AG04449 (cell line): ENCODE results near the gene HEY2.
"Not testable (repeated sequence)": the region's sequence is repeated elsewhere in the genome, so short reads cannot be mapped to it uniquely, and the experiment has no call there.

Experiments used
- CTCF ChIA-PET: fragments of 350-600 bp; formaldehyde crosslinking; extraction: SDS; loops from one replicate; lab custom pipeline; 2021; ENCODE audit warnings: antibody characterized with exemption; lab: Yijun Ruan, JAX
- POLR2A ChIA-PET: fragments of 400-600, 350-600 bp; formaldehyde crosslinking; extraction: SDS; loops from one replicate; lab custom pipeline; 2020; ENCODE audit warnings: antibody characterized with exemption, inconsistent platforms; lab: Yijun Ruan, JAX
- DNase-seq: peaks from one replicate; pipeline ENCODE4 v3.0.0-alpha.2; 2010; ENCODE audit warnings: low read depth, low spot score
- H3K4me3 ChIP-seq: 2 replicates; pipeline ENCODE4 v1.5.1; 2011; ENCODE audit warnings: low read depth, mild to moderate bottlenecking, control low read depth, low read length
- TF ChIP-seq, protein P1 (sequence below): IDR thresholded peaks from one replicate; pipeline ENCODE4 v1.5.1; 2011; ENCODE audit warnings: mild to moderate bottlenecking, moderate library complexity, low read length, control low read depth, inconsistent platforms; ENCODE audit not compliant: insufficient read depth; ENCODE audit errors: missing control alignments

HEY2 gene

DNA sequence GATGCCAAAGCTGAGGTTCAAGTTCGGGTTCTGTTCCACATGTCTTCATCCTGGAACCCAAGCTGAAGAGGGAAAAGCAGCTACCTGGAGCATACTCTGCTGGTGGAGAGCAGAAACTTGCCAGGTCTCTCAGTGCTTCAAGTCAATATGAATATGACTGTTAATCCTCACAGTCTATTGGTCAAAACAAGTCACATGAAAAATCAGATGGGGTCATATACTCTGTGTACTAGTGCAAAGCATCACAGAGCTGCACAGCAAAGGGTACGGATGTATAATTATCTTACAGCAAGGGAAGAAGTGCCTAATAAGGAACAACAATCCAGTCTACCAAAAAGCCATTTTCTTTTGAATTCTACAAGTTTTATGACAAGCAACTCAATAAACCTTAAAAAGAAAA, 53.0 kb downstream of the HEY2 start:
- DNase-seq, result no peak
- TF ChIP-seq, protein P1, sequence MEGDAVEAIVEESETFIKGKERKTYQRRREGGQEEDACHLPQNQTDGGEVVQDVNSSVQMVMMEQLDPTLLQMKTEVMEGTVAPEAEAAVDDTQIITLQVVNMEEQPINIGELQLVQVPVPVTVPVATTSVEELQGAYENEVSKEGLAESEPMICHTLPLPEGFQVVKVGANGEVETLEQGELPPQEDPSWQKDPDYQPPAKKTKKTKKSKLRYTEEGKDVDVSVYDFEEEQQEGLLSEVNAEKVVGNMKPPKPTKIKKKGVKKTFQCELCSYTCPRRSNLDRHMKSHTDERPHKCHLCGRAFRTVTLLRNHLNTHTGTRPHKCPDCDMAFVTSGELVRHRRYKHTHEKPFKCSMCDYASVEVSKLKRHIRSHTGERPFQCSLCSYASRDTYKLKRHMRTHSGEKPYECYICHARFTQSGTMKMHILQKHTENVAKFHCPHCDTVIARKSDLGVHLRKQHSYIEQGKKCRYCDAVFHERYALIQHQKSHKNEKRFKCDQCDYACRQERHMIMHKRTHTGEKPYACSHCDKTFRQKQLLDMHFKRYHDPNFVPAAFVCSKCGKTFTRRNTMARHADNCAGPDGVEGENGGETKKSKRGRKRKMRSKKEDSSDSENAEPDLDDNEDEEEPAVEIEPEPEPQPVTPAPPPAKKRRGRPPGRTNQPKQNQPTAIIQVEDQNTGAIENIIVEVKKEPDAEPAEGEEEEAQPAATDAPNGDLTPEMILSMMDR, result no peak
- CTCF ChIA-PET, result interaction anchor here (1.2 to 1.8 kb wide), 4 partner anchors 11 to 172 kb away, joined by 3 to 7 read pairs (median 6); partner anchors contain the start of gene NCOA7
- no peak overlapping the region for H3K4me3 ChIP-seq
- POLR2A ChIA-PET, result no interaction called here

GRCh38 chr6:125802943-125803377, 53.5 kb downstream of the HEY2 start:
- DNase-seq, result no peak
- ChIA-PET POLR2A (no interaction called here), CTCF (interaction anchor here (1.2 to 1.8 kb wide), 3 partner anchors 13 to 171 kb away, joined by 3 to 7 read pairs (median 6); partner anchors contain the start of gene NCOA7)
- TF ChIP-seq, protein P1, result no peak
- H3K4me3 ChIP-seq, result no peak overlapping the region

- H3K4me3 ChIP-seq, result no peak overlapping the region
- CTCF ChIA-PET, result interaction anchor here (1.3 to 1.6 kb wide), 4 partner anchors 14 to 152 kb away, joined by 3 to 7 read pairs (median 5); partner anchors contain the start of genes HINT3 and NCOA7
Measured at GRCh38 chr6:125804264-125804663, 54.8 kb downstream of the HEY2 start.

GRCh38 chr6:125804866-125805425, 55.5 kb downstream of the HEY2 start:
- POLR2A ChIA-PET, H3K4me3 ChIP-seq, DNase-seq: not testable (repeated sequence)
- CTCF ChIA-PET, result interaction anchor here (1.3 to 1.6 kb wide), 4 partner anchors 15 to 151 kb away, joined by 3 to 7 read pairs (median 5); partner anchors contain the start of genes HINT3 and NCOA7

More at GRCh38 chr6:125804264-125804663, 54.8 kb downstream of the HEY2 start:
- DNase-seq, result no peak
- TF ChIP-seq, protein P1, result no peak
- POLR2A ChIA-PET, result no interaction called here

- H3K4me3 ChIP-seq, result no peak overlapping the region
- ChIA-PET CTCF (interaction anchor here (1.7 to 2.5 kb wide), 2 partner anchors 16 to 167 kb away, joined by 5 to 11 read pairs; partner anchors contain the start of gene NCOA7), POLR2A (no interaction called here)
- no peak for DNase-seq
- TF ChIP-seq, protein P1, result no peak
Measured at GRCh38 chr6:125806813-125807212, 57.4 kb downstream of the HEY2 start.

DNA sequence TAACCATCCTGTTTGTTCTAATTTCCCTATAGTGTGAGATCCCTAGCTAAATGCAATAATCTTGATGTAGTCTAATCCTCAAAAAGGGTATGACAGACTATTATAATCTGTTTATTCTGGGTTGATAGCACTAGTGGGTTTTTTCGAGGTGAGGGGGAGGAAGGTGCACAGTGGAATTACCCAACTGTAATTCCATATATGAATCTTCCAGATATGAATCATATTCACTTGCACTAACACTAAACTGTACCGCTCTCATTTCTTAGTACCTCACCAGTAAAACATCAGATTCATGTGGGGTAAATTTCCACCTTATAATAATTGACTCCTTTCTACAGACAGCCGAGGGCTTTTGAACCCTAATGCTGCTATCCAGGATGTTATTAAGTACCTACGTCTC, 57.9 kb downstream of the HEY2 start:
- TF ChIP-seq, protein P1, result no peak
- no peak overlapping the region for H3K4me3 ChIP-seq
- POLR2A ChIA-PET, result no interaction called here
- CTCF ChIA-PET, result interaction anchor here (0.8 to 2.5 kb wide), 3 partner anchors 16 to 167 kb away, joined by 3 to 11 read pairs (median 5); partner anchors contain the start of genes HINT3 and NCOA7
- no peak for DNase-seq
